ENCODE results near the gene SPRED2. TPM values are rescaled to one million over a fixed set of nuclear protein-coding genes. Genes with fewer than 3 reads are reported as not detected.
A peak's percentile ranks its signal among the peaks of the same experiment; 100 is the strongest.
"Not testable (repeated sequence)": the region's sequence is repeated elsewhere in the genome, so short reads cannot be mapped to it uniquely, and the experiment has no call there.

The SPRED2 gene
- total RNA-seq, 1 donor from 2014 or later = 54.5 TPM

DNA sequence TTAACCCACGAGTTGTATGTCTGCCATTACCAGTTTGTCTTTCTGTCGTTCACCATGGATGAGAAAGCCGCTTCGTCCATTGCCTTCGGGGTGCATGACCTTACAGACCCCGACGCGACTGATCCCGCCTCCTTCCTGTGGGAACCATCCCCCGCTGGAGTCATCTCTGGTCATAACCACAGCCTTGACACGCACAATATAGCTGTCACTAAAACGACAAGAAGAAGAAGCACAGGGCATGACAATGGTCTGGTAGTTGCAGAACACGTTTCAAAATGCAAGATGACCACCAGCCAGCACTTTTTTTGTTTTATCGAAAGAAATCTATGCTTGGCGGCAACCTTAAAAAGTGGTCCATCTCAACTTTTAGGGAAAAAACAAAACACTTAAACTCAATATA is 87.7 kb downstream of the SPRED2 start:
- Mint-ChIP-seq H3K9me3 (ENCODE audit: unreplicated experiment) (peaks cover 13% of the 10 kb centered on the region), H3K36me3 (ENCODE audit: unreplicated experiment) (peaks cover 10% of the 10 kb centered on the region), H3K4me1 (ENCODE audit: low read depth, unreplicated experiment) (peaks cover 45% of the 10 kb centered on the region), H3K27ac (ENCODE audit: unreplicated experiment) (no peak overlapping the region), H3K27me3 (ENCODE audit: unreplicated experiment) (peaks cover 7% of the 10 kb centered on the region), H3K4me3 (ENCODE audit: unreplicated experiment) (no peak overlapping the region)
- DNase-seq = no peak
- TF ChIP-seq CTCF (IDR thresholded peaks at IDR 0.05; ENCODE audit: partially characterized antibody, unreplicated experiment) = no peak

DNA sequence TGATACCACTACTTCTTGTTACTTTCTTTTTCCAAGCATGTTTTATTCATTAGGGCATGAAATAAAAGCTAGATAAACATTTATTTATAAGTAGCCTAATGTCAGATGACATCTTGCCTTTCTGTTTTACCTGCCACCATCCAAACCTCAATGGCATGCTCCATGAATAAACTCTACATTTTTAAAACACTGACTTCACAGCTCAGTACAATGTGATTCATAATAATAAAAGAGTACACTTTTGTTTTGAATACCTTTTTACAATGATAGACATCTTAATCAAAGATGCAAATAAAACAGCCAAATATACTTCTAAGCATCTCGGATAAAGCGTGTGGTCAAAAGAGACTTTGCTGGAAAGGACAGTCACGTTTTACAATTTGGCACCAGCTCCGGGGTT is 88.2 kb downstream of the SPRED2 start:
- DNase-seq = no peak
- H3K4me1 Mint-ChIP-seq (ENCODE audit: low read depth, unreplicated experiment) = peaks cover 40% of the 10 kb centered on the region
- peaks cover 10% of the 10 kb centered on the region for H3K36me3 Mint-ChIP-seq (ENCODE audit: unreplicated experiment)
- no peak overlapping the region for H3K4me3 Mint-ChIP-seq (ENCODE audit: unreplicated experiment)
- H3K9me3 Mint-ChIP-seq (ENCODE audit: unreplicated experiment) = peaks cover 13% of the 10 kb centered on the region
- H3K27me3 Mint-ChIP-seq (ENCODE audit: unreplicated experiment) = peaks cover 5% of the 10 kb centered on the region
- H3K27ac Mint-ChIP-seq (ENCODE audit: unreplicated experiment) = no peak overlapping the region
- TF ChIP-seq CTCF (IDR thresholded peaks at IDR 0.05; ENCODE audit: partially characterized antibody, unreplicated experiment) = no peak

- Mint-ChIP-seq H3K4me1 (ENCODE audit: low read depth, unreplicated experiment) (peaks cover 38% of the 10 kb centered on the region), H3K27ac (ENCODE audit: unreplicated experiment) (no peak overlapping the region), H3K27me3 (ENCODE audit: unreplicated experiment) (peaks cover 5% of the 10 kb centered on the region), H3K4me3 (ENCODE audit: unreplicated experiment) (no peak overlapping the region), H3K36me3 (ENCODE audit: unreplicated experiment) (peaks cover 10% of the 10 kb centered on the region), H3K9me3 (ENCODE audit: unreplicated experiment) (peaks cover 10% of the 10 kb centered on the region)
- DNase-seq = no peak
- TF ChIP-seq CTCF (IDR thresholded peaks at IDR 0.05; ENCODE audit: partially characterized antibody, unreplicated experiment) = no peak
These were observed 89.0 kb downstream of the SPRED2 start for GRCh38 chr2:65343386-65343785.

DNA sequence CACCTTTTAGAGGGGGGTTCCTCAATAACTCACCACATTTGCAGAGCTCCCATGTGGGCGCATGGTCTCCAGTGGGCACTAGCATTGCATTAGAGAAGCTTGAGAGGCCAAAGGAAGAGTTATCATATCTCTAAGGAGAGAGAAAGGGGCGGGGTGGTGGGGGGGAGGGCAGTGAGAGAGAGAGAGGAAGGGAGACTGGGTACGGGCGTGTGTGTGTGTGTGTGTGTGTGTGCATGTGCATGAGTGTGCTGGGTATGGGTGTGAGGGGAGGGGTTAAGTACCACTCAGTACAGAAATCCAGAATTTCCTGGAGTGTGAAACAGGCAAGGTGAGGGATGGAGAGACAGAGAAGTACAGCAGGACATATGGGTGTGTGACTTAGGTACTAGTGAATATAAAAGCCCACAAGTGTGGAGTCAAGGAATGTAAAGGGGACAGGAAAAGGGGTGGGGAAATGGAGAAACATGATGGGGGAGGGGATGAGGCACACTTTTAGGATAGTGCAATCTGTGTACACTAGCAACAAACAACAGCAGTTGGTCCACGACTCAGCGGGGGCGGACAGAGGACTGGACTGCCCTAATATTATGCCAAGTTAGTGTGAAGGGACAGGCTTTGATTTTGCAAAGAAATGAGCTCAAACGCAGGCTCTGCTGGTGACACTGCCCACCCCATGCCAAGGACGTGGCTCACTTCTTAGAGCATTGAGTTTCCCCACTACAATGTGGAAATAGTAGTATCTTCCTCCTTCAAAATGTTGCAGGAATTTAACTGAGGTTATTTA is 91.3 kb downstream of the SPRED2 start:
- Mint-ChIP-seq H3K4me3 (ENCODE audit: unreplicated experiment) (peak overlapping the region; percentile 63), H3K27me3 (ENCODE audit: unreplicated experiment) (no peaks in the 10 kb centered on the region), H3K36me3 (ENCODE audit: unreplicated experiment) (peaks cover 5% of the 10 kb centered on the region), H3K9me3 (ENCODE audit: unreplicated experiment) (peaks cover 2% of the 10 kb centered on the region), H3K4me1 (ENCODE audit: low read depth, unreplicated experiment) (peaks cover 27% of the 10 kb centered on the region), H3K27ac (ENCODE audit: unreplicated experiment) (peak overlapping the region; percentile 95)
- TF ChIP-seq CTCF (IDR thresholded peaks at IDR 0.05; ENCODE audit: partially characterized antibody, unreplicated experiment) = no peak
- peak; percentile 47 for DNase-seq

DNA sequence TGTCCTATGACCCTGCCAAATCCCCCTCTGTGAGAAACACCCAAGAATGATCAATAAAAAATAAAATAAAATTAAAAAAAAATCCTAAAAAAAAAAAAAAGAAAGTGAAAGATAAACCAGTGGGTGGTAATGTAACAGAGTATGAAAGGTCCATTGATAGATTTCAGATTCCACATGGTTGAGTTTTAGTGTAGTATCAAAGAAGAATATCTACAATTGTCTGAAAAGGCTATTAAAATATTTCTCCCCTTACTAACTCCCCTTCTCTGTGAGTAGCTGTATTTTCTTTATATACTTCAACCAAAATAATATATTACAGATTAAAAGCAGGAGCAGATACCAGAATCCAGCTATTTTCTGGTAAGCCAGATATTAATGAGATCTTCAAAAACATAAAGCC is 92.8 kb downstream of the SPRED2 start:
- peaks cover 23% of the 10 kb centered on the region for H3K4me1 Mint-ChIP-seq (ENCODE audit: low read depth, unreplicated experiment)
- no peak overlapping the region for H3K4me3 Mint-ChIP-seq (ENCODE audit: unreplicated experiment)
- peaks cover 10% of the 10 kb centered on the region for H3K36me3 Mint-ChIP-seq (ENCODE audit: unreplicated experiment)
- H3K27ac Mint-ChIP-seq (ENCODE audit: unreplicated experiment) = peak overlapping the region; percentile 88
- DNase-seq = no peak
- H3K9me3 Mint-ChIP-seq (ENCODE audit: unreplicated experiment) = peaks cover 2% of the 10 kb centered on the region
- H3K27me3 Mint-ChIP-seq (ENCODE audit: unreplicated experiment) = no peaks in the 10 kb centered on the region
- TF ChIP-seq CTCF (IDR thresholded peaks at IDR 0.05; ENCODE audit: partially characterized antibody, unreplicated experiment) = no peak

DNA sequence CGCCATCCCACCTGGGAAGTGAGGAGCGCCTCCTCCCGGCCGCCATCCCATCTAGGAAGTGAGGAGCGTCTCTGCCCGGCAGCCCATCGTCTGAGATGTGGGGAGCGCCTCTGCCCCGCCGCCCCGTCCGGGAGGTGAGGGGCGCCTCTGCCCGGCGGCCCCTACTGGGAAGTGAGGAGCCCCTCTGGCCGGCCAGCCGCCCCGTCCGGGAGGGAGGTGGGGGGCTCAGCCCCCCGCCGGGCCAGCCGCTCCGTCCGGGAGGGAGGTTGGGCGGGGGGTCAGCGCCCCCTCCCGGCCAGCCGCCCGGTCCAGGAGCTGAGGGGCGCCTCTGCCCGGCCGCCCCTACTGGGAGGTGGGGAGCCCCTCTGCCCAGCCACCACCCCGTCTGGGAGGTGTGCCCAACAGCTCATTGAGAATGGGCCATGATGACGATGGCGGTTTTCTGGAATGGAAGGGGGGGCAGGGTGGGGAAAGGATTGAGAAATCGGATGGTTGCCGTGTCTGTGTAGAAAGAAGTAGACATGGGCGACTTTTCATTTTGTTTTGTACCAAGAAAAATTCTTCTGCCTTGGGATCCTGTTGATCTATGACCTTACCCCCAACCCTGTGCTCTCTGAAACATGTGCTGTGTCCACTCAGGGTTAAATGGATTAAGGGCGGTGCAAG is 93.4 kb downstream of the SPRED2 start:
- Mint-ChIP-seq H3K27ac (ENCODE audit: unreplicated experiment) (peak overlapping the region; percentile 33), H3K4me1 (ENCODE audit: low read depth, unreplicated experiment) (peaks cover 23% of the 10 kb centered on the region), H3K36me3 (ENCODE audit: unreplicated experiment) (peaks cover 10% of the 10 kb centered on the region)
- not testable (repeated sequence) for DNase-seq; H3K9me3 Mint-ChIP-seq (ENCODE audit: unreplicated experiment); H3K4me3 Mint-ChIP-seq (ENCODE audit: unreplicated experiment); H3K27me3 Mint-ChIP-seq (ENCODE audit: unreplicated experiment)

GRCh38 chr2:65337915-65338314 is 94.5 kb downstream of the SPRED2 start:
- not testable (repeated sequence) for H3K27me3 Mint-ChIP-seq (ENCODE audit: unreplicated experiment); H3K9me3 Mint-ChIP-seq (ENCODE audit: unreplicated experiment); DNase-seq; H3K4me3 Mint-ChIP-seq (ENCODE audit: unreplicated experiment); H3K27ac Mint-ChIP-seq (ENCODE audit: unreplicated experiment)
- Mint-ChIP-seq H3K4me1 (ENCODE audit: low read depth, unreplicated experiment) (peaks cover 23% of the 10 kb centered on the region), H3K36me3 (ENCODE audit: unreplicated experiment) (peaks cover 10% of the 10 kb centered on the region)

Measured in glutamatergic neuron (in vitro differentiated cells).